Activated T-cell treated with anti-CD3 and anti-CD28 coated beads, Interleukin-2, amount 50 U/mL, for 4 hours (primary cell): ENCODE measurements around the gene PAN2. TPM values are rescaled to one million over a fixed set of nuclear protein-coding genes. Genes with fewer than 3 reads are reported as not detected.
"Not testable (repeated sequence)": the region's sequence is repeated elsewhere in the genome, so short reads cannot be mapped to it uniquely, and the experiment has no call there.

Experiments
- ATAC-seq, 2 donors: fragments of 200-7000 bp; cut with Tn5 transposase; one replicate each; pipeline ENCODE4 v1.10.0; 2021
- DNase-seq: peaks from one replicate; pipeline ENCODE4 v3.0.0-alpha.2; 2020
- H3K27me3 Mint-ChIP-seq: one replicate; pipeline ENCODE4 v1.8.0; 2021; ENCODE audit warnings: low read depth, mixed read lengths
- H3K36me3 Mint-ChIP-seq: one replicate; pipeline ENCODE4 v1.8.0; 2022; ENCODE audit warnings: mixed read lengths; ENCODE audit not compliant: insufficient read depth
- H3K4me1 Mint-ChIP-seq: one replicate; pipeline ENCODE4 v1.8.0; 2021; ENCODE audit warnings: low read depth, mixed read lengths
- H3K4me3 Mint-ChIP-seq: one replicate; pipeline ENCODE4 v1.8.0; 2021; ENCODE audit warnings: mild to moderate bottlenecking, moderate library complexity, mixed read lengths
- H3K9me3 Mint-ChIP-seq: one replicate; pipeline ENCODE4 v1.8.0; 2021; ENCODE audit warnings: mixed read lengths
- total RNA-seq, 3 donors: library from RNA; stranded (reverse); gene quantifications; one replicate each; pipeline ENCODE4 v1.2.1, GENCODE V29; 2021

PAN2 gene
- total RNA-seq, 3 donors from 2014 or later = 16.4 to 20.3 (median 17.3) TPM

GRCh38 chr12:56282030-56282429 is 51.8 kb downstream of the PAN2 start:
- DNase-seq = no peak

GRCh38 chr12:56280849-56281248 is 53.0 kb downstream of the PAN2 start:
- H3K9me3 Mint-ChIP-seq = no peaks in the 10 kb centered on the region
- no peak overlapping the region for H3K4me3 Mint-ChIP-seq
- H3K36me3 Mint-ChIP-seq = peaks cover 41% of the 10 kb centered on the region
- no peaks in the 10 kb centered on the region for H3K27me3 Mint-ChIP-seq
- H3K4me1 Mint-ChIP-seq = no peaks in the 10 kb centered on the region
- ATAC-seq (no peak), DNase-seq (no peak)

More at GRCh38 chr12:56282030-56282429, 51.8 kb downstream of the PAN2 start:
- no peaks in the 10 kb centered on the region for H3K9me3 Mint-ChIP-seq
- no peak overlapping the region for H3K4me3 Mint-ChIP-seq
- H3K36me3 Mint-ChIP-seq = peaks cover 44% of the 10 kb centered on the region
- ATAC-seq = no peak
- H3K4me1 Mint-ChIP-seq = no peaks in the 10 kb centered on the region
- no peaks in the 10 kb centered on the region for H3K27me3 Mint-ChIP-seq

GRCh38 chr12:56278905-56279304 is 54.9 kb downstream of the PAN2 start:
- ATAC-seq = no peak
- Mint-ChIP-seq H3K9me3 (no peaks in the 10 kb centered on the region), H3K4me3 (no peak overlapping the region), H3K4me1 (no peaks in the 10 kb centered on the region), H3K36me3 (peaks cover 45% of the 10 kb centered on the region), H3K27me3 (no peaks in the 10 kb centered on the region)
- no peak for DNase-seq

GRCh38 chr12:56274299-56274698 is 59.5 kb downstream of the PAN2 start:
- Mint-ChIP-seq H3K4me3 (no peak overlapping the region), H3K36me3 (peaks cover 42% of the 10 kb centered on the region), H3K9me3 (no peaks in the 10 kb centered on the region), H3K27me3 (no peaks in the 10 kb centered on the region), H3K4me1 (no peaks in the 10 kb centered on the region)
- ATAC-seq (no peak), DNase-seq (no peak)

- H3K4me3 Mint-ChIP-seq, H3K9me3 Mint-ChIP-seq, ATAC-seq, H3K27me3 Mint-ChIP-seq, DNase-seq, H3K4me1 Mint-ChIP-seq: not testable (repeated sequence)
- peaks cover 39% of the 10 kb centered on the region for H3K36me3 Mint-ChIP-seq
These were observed 61.3 kb downstream of the PAN2 start for GRCh38 chr12:56272468-56272867.

GRCh38 chr12:56271031-56271430 is 62.8 kb downstream of the PAN2 start:
- ATAC-seq = no peak
- Mint-ChIP-seq H3K36me3 (peaks cover 35% of the 10 kb centered on the region), H3K4me1 (peaks cover 15% of the 10 kb centered on the region), H3K27me3 (no peaks in the 10 kb centered on the region), H3K9me3 (no peaks in the 10 kb centered on the region), H3K4me3 (no peak overlapping the region)
- no peak for DNase-seq

GRCh38 chr12:56267443-56268071 is 66.2 kb downstream of the PAN2 start:
- ATAC-seq = peak in 1 of 2 donors; percentile 0
- Mint-ChIP-seq H3K9me3 (no peaks in the 10 kb centered on the region), H3K4me1 (peaks cover 15% of the 10 kb centered on the region), H3K36me3 (peaks cover 16% of the 10 kb centered on the region), H3K4me3 (peak overlapping the region; percentile 88), H3K27me3 (no peaks in the 10 kb centered on the region)
- DNase-seq = no peak

GRCh38 chr12:56266693-56267442 is 66.9 kb downstream of the PAN2 start, which contains the start of gene COQ10A:
TSS of gene COQ10A (plus strand) at chr12:56266942. CDS start at chr12:56267119, 177 bp downstream.
- Mint-ChIP-seq H3K4me1 (peaks cover 15% of the 10 kb centered on the region), H3K36me3 (peaks cover 12% of the 10 kb centered on the region), H3K9me3 (no peaks in the 10 kb centered on the region), H3K27me3 (no peaks in the 10 kb centered on the region), H3K4me3 (peak within 1 kb of the TSS; percentile 88)
- DNase-seq = peak; percentile 86
- peak; percentile 93 for ATAC-seq

Other genes starting within 250 kb of the PAN2 start
- 100 to 1,000 TPM; 538 to 590 (median 573) TPM for gene PA2G4, start 229.4 kb downstream of the PAN2 start, total RNA-seq
- gene RPL41, start 217.4 kb downstream of the PAN2 start, total RNA-seq = 1,000 to 10,000 TPM; 3,827 to 4,080 (median 3,837) TPM
- gene ZC3H10, start 215.7 kb downstream of the PAN2 start, total RNA-seq = 1 to 10 TPM; 7.4 to 8.3 (median 8.2) TPM
- 100 to 1,000 TPM in 2 of 3 donors, 10 to 100 TPM in 1; 95.9 to 113 (median 106) TPM for gene ESYT1, start 205.7 kb downstream of the PAN2 start, total RNA-seq
- gene MYL6B, start 181.4 kb downstream of the PAN2 start, total RNA-seq = 10 to 100 TPM; 30.3 to 34.5 (median 30.8) TPM
- 100 to 1,000 TPM; 684 to 725 (median 686) TPM for gene MYL6, start 175.6 kb downstream of the PAN2 start, total RNA-seq
- gene SMARCC2, start 144.5 kb downstream of the PAN2 start, total RNA-seq = 10 to 100 TPM; 85.7 to 92.9 (median 86.4) TPM
- 10 to 100 TPM; 39.3 to 45.6 (median 40.1) TPM for gene RNF41, start 112.1 kb downstream of the PAN2 start, total RNA-seq
- 100 to 1,000 TPM in 1 of 3 donors, 10 to 100 TPM in 2; 92.7 to 103 (median 98.9) TPM for gene NABP2, start 109.7 kb downstream of the PAN2 start, total RNA-seq
- under 1 TPM; 0.53 to 0.84 (median 0.79) TPM for gene SLC39A5, start 103.9 kb downstream of the PAN2 start, total RNA-seq
- gene ANKRD52, start 75.6 kb downstream of the PAN2 start, total RNA-seq = 10 to 100 TPM; 60.8 to 70.3 (median 67.5) TPM
- gene COQ10A, start 67.1 kb downstream of the PAN2 start, total RNA-seq = 10 to 100 TPM; 11.1 to 13.7 (median 11.5) TPM
- gene CS, start 33.7 kb downstream of the PAN2 start, total RNA-seq = 100 to 1,000 TPM; 344 to 373 (median 354) TPM
- 100 to 1,000 TPM; 162 to 178 (median 174) TPM for gene CNPY2, start 18.0 kb downstream of the PAN2 start, total RNA-seq
- gene IL23A, start 4.9 kb upstream of the PAN2 start, total RNA-seq = 10 to 100 TPM; 19.8 to 35.1 (median 26.4) TPM
- 10 to 100 TPM; 35.8 to 55.5 (median 50.4) TPM for gene STAT2, start 26.1 kb upstream of the PAN2 start, total RNA-seq
- under 1 TPM in 1 of 3 donors, not detected in 2; 0.16 TPM for gene APOF, start 28.9 kb upstream of the PAN2 start, total RNA-seq
- gene TIMELESS, start 115.4 kb upstream of the PAN2 start, total RNA-seq = 10 to 100 TPM; 35.2 to 45.2 (median 36.6) TPM
- under 1 TPM in 1 of 3 donors, not detected in 2; 0.08 TPM for gene MIP, start 120.7 kb upstream of the PAN2 start, total RNA-seq
- gene SPRYD4, start 134.6 kb upstream of the PAN2 start, total RNA-seq = 1 to 10 TPM; 4.0 to 4.8 (median 4.1) TPM
- gene GLS2, start 154.2 kb upstream of the PAN2 start, total RNA-seq = 1 to 10 TPM; 1.7 to 4.2 (median 2.2) TPM
- 1 to 10 TPM in 2 of 3 donors, under 1 TPM in 1; 0.66 to 4.0 (median 1.4) TPM for gene RBMS2, start 187.8 kb upstream of the PAN2 start, total RNA-seq